Ectodermal cell (in vitro differentiated cells): ENCODE data around the gene ETHE1.

Experiments used
- H3K27ac ChIP-seq: 2 replicates; pipeline ENCODE4 v1.7.0; 2013; ENCODE audit warnings: mild to moderate bottlenecking, low read depth, low read length; ENCODE audit not compliant: insufficient read depth, poor library complexity, severe bottlenecking
- H3K27me3 ChIP-seq: 2 replicates; pipeline ENCODE4 v1.7.0; 2013; ENCODE audit warnings: mild to moderate bottlenecking, low read length; ENCODE audit not compliant: insufficient read depth, control insufficient read depth, poor library complexity, severe bottlenecking
- H3K36me3 ChIP-seq: one replicate; pipeline ENCODE4 v1.7.0; 2013; ENCODE audit warnings: low read length; ENCODE audit not compliant: control insufficient read depth, insufficient read depth
- H3K4me1 ChIP-seq: one replicate; pipeline ENCODE4 v1.7.0; 2013; ENCODE audit warnings: low read length; ENCODE audit not compliant: control insufficient read depth, insufficient read depth
- H3K4me3 ChIP-seq: 2 replicates; pipeline ENCODE4 v1.7.0; 2013; ENCODE audit warnings: low read depth, low read length, control low read depth; ENCODE audit not compliant: insufficient read depth
- H3K9me3 ChIP-seq: 2 replicates; pipeline ENCODE4 v1.7.0; 2013; ENCODE audit warnings: mild to moderate bottlenecking, low read length, moderate library complexity; ENCODE audit not compliant: control insufficient read depth
- WGBS, 2 experiments: methylation state at CpG; one replicate each; pipeline ENCODE4 v1.1.7; 2013; ENCODE audit warnings: missing lambda C conversion rate in 2 of 2; 5-methylcytosine and 5-hydroxymethylcytosine counted together

The ETHE1 gene

GRCh38 chr19:43563816-43564457 lies 36.9 kb upstream of the ETHE1 start:
- H3K27me3 ChIP-seq = no peaks in the 10 kb centered on the region
- peaks cover 4% of the 10 kb centered on the region for H3K36me3 ChIP-seq
- H3K27ac ChIP-seq = no peak overlapping the region
- no peak overlapping the region for H3K4me3 ChIP-seq
- 84 to 86% methylated on average over 10 of the region's 10 CpGs for WGBS, 2 experiments
- no peaks in the 10 kb centered on the region for H3K4me1 ChIP-seq
- H3K9me3 ChIP-seq = no peaks in the 10 kb centered on the region

GRCh38 chr19:43562698-43563241 lies 35.8 kb upstream of the ETHE1 start:
- no peaks in the 10 kb centered on the region for H3K4me1 ChIP-seq
- H3K9me3 ChIP-seq = no peaks in the 10 kb centered on the region
- peaks cover 4% of the 10 kb centered on the region for H3K36me3 ChIP-seq
- 93 to 96% methylated on average over 14 of the region's 14 CpGs for WGBS, 2 experiments
- H3K4me3 ChIP-seq = no peak overlapping the region
- no peaks in the 10 kb centered on the region for H3K27me3 ChIP-seq
- H3K27ac ChIP-seq = no peak overlapping the region

- H3K36me3 ChIP-seq = peaks cover 4% of the 10 kb centered on the region
- H3K4me3 ChIP-seq = no peak overlapping the region
- H3K27me3 ChIP-seq = no peaks in the 10 kb centered on the region
- H3K9me3 ChIP-seq = no peaks in the 10 kb centered on the region
- no peaks in the 10 kb centered on the region for H3K4me1 ChIP-seq
- no peak overlapping the region for H3K27ac ChIP-seq
- 92 to 95% methylated on average over 6 of the region's 6 CpGs for WGBS, 2 experiments
Observed at GRCh38 chr19:43562226-43562697, 35.3 kb upstream of the ETHE1 start.

DNA sequence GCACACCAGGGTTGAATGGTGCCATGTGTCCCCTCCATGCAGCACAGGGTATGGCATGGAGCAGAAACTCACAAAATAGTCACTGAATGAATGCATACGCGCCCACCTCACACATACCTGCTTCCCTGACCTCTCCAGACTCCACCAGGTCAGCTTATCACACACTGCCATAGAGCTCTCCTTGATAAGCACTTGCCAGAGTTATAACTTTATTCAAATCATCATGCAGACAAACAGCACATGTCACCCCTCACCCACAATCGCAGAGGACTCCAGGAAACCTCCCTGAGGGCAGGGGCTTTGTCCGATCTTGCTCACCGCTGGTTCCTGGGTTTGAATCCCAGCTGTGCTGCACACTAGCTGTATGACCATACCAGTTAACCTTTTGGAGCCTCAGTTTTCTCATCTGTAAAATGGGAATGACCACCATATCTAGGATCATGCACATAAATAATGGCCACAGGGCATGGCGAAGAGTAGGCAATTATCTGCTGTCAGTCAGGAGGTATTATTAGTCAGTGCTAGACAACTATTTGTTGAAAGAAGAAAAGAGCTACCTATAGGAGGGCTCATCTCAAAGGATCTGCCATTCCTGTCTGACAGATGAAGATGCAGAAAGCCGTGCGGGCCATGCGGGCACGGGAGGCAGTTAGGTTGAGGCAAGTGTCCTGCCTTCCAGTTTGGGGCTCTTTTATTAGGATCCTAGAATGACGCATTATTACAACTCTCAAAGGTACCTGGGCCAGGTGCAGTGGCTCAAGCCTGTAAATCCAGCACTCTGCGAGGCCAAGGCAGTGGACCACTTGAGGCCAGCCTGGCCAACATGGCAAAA lies 34.4 kb upstream of the ETHE1 start:
- H3K4me3 ChIP-seq = no peak overlapping the region
- no peak overlapping the region for H3K27ac ChIP-seq
- WGBS, 2 experiments = 95% methylated on average over 12 of the region's 12 CpGs
- no peaks in the 10 kb centered on the region for H3K27me3 ChIP-seq
- peaks cover 4% of the 10 kb centered on the region for H3K36me3 ChIP-seq
- no peaks in the 10 kb centered on the region for H3K4me1 ChIP-seq
- no peaks in the 10 kb centered on the region for H3K9me3 ChIP-seq

GRCh38 chr19:43560687-43561086 lies 33.7 kb upstream of the ETHE1 start:
- Histone ChIP-seq H3K4me3 (no peak overlapping the region), H3K4me1 (no peaks in the 10 kb centered on the region), H3K27me3 (no peaks in the 10 kb centered on the region), H3K9me3 (no peaks in the 10 kb centered on the region), H3K36me3 (peaks cover 4% of the 10 kb centered on the region), H3K27ac (no peak overlapping the region)
- 90 to 92% methylated on average over 6 of the region's 6 CpGs for whole genome bisulfite sequencing, 2 experiments

GRCh38 chr19:43555185-43555770 lies 28.3 kb upstream of the ETHE1 start:
- H3K36me3 ChIP-seq = peaks cover 33% of the 10 kb centered on the region
- H3K27ac ChIP-seq = no peak overlapping the region
- H3K4me3 ChIP-seq = no peak overlapping the region
- H3K9me3 ChIP-seq = no peaks in the 10 kb centered on the region
- no peaks in the 10 kb centered on the region for H3K27me3 ChIP-seq
- H3K4me1 ChIP-seq = no peaks in the 10 kb centered on the region
- 41 to 45% methylated on average over 8 of the region's 8 CpGs for WGBS, 2 experiments

- Histone ChIP-seq H3K36me3 (peaks cover 41% of the 10 kb centered on the region), H3K27ac (no peak overlapping the region), H3K27me3 (no peaks in the 10 kb centered on the region), H3K9me3 (no peaks in the 10 kb centered on the region), H3K4me3 (no peak overlapping the region), H3K4me1 (no peaks in the 10 kb centered on the region)
- 96 to 97% methylated on average over 15 of the region's 15 CpGs for WGBS, 2 experiments
Observed at GRCh38 chr19:43554317-43554895, 27.4 kb upstream of the ETHE1 start.

- H3K27me3 ChIP-seq = no peaks in the 10 kb centered on the region
Observed at GRCh38 chr19:43553656-43554055, 26.7 kb upstream of the ETHE1 start.

DNA sequence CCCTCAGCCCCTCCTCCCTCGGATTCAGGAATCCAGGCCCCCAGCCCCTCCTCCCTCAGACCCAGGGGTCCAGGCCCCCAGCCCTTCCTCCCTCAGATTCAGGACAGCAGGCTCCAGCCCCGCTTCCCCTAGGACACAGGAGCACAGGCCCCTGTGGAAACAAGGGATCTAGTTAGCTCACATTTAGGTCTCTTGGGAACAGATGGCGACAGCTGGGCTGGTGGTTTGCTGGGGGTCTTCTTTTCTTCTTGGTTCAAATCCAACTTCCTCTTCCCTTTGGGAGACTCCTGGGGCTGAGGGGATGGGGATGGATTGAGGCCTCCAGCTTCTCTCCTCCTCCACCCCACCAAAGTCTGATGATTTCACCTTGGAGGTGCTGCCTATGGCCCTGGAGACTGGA lies 25.6 kb upstream of the ETHE1 start:
- Histone ChIP-seq H3K27me3 (no peaks in the 10 kb centered on the region), H3K4me1 (no peaks in the 10 kb centered on the region), H3K4me3 (no peak overlapping the region), H3K36me3 (peaks cover 46% of the 10 kb centered on the region), H3K27ac (no peak overlapping the region), H3K9me3 (no peaks in the 10 kb centered on the region)
- WGBS, 2 experiments = 79 to 87% methylated on average over 3 of the region's 3 CpGs

More at GRCh38 chr19:43553656-43554055, 26.7 kb upstream of the ETHE1 start:
- H3K27ac ChIP-seq = no peak overlapping the region
- 97% methylated on average over 4 of the region's 4 CpGs for whole genome bisulfite sequencing, 2 experiments
- no peaks in the 10 kb centered on the region for H3K4me1 ChIP-seq
- no peaks in the 10 kb centered on the region for H3K9me3 ChIP-seq
- H3K36me3 ChIP-seq = peaks cover 45% of the 10 kb centered on the region
- no peak overlapping the region for H3K4me3 ChIP-seq

DNA sequence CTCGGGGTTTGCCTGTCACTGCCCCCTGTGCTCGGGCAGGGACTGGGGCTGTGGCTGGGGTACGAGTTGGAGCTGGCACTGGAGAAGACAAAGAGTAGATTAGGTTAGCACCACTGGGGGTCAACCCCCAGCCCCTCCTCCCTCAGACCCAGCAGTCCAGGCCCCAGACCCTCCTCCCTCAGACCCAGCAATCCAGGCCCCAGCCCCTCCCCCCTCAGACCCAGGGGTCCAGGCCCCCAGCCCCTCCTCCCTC lies 25.1 kb upstream of the ETHE1 start:
- H3K27ac ChIP-seq = no peak overlapping the region
- H3K4me1 ChIP-seq = no peaks in the 10 kb centered on the region
- no peaks in the 10 kb centered on the region for H3K9me3 ChIP-seq
- H3K4me3 ChIP-seq = no peak overlapping the region
- peaks cover 48% of the 10 kb centered on the region for H3K36me3 ChIP-seq
- WGBS, 2 experiments = 77 to 78% methylated on average over 3 of the region's 3 CpGs
- no peaks in the 10 kb centered on the region for H3K27me3 ChIP-seq
